HG02678 (cell line): ENCODE data around the gene FBXO33.
A peak's percentile ranks its signal among the peaks of the same experiment; 100 is the strongest.

Experiments
- ATAC-seq: cut with Tn5 transposase; IDR thresholded peaks from one replicate; pipeline ENCODE4 v1.9.1; 2021; ENCODE audit warnings: mild to moderate bottlenecking, moderate library complexity; ENCODE audit not compliant: unreplicated experiment

FBXO33 gene, protein sequence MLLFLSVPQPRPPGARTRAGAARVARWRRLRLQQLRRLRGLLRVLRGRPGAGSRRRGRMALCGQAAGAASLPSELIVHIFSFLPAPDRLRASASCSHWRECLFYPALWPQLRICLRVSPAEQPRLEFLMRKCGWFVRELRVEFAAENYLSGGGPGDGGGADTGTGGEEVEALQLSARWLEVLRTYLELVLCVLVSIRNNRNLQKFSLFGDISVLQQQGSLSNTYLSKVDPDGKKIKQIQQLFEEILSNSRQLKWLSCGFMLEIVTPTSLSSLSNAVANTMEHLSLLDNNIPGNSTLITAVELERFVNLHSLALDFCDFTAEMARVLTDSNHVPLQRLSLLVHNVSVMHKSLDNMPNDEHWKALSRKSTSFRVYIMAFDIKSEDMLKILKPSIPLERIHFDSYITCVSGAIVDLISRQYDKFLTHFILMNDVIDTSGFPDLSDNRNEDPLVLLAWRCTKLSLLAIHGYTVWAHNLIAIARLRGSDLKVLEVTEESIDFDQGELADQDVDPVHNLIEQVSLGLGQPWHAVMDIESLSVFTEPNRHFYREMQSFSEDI

DNA sequence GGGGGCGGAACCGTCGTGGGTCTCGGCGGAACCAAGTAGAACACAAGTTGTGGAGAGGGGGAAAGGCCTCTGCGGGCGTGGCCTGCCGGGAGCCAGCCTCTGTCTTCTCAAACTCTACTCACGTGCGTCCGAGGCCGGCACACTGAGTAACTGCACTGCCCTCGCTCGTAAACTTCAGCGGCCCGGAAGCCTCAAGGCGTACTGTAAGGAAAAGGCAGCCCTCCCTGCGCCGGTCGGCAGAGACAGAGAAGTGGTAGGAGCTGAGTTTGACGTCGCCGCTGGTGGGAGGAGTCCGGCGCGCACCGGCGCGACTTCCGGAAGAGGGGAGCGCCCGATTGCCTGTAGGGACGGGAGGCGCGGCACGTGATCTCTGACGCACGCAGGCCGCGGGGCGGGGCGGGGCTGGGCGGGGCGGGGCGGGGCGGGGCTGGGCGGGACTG, at the start of gene FBXO33:
FBXO33 (minus strand) TSS at position 255 of the 440 bp plus-strand sequence. CDS start 271 bp downstream, outside the sequence.
- ATAC-seq, result peak; percentile 81

DNA sequence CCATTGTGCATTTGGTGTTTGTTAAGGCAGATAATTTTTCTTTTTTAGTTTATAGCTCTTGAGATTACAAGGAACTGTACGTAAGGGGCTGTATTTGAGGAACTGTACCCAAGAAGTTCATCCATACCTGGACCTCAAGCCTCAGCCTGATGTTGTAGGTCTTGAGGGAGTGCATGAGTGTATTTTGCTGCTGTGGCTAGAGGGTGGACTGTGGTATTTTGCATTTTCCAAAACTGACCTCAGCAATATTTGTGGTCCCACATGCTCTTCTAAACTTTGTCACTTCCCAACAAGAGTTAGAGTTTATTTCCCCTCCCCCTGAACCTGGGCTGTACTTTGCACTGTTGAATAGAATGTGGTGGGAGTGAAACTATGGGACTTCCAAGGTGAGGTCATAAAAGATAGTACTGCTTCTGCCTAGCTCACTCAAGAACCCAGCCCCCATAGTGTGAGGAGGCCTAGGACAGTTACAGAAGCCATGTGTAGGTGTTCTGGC, 42.2 kb upstream of the FBXO33 start:
- ATAC-seq, result peak; percentile 96

DNA sequence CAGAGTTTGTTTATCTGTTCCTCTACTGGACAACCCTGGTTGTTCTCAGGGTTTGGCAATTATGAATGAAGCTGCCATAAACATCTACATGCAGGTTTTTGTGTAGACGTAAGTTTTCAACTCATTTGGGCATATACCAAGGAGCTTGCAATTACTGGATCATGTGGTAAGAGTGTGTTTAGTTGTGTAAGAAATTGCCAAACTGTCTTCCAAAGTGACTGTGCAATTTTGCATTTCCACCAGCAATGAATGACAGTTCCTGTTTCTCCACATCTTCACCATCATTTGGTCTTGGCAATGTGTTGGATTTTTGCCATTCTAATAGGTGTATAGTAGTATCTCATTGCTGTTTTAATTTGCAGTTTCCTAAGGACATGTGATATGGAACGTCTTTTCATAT, 39.8 kb upstream of the FBXO33 start:
- no peak for ATAC-seq

DNA sequence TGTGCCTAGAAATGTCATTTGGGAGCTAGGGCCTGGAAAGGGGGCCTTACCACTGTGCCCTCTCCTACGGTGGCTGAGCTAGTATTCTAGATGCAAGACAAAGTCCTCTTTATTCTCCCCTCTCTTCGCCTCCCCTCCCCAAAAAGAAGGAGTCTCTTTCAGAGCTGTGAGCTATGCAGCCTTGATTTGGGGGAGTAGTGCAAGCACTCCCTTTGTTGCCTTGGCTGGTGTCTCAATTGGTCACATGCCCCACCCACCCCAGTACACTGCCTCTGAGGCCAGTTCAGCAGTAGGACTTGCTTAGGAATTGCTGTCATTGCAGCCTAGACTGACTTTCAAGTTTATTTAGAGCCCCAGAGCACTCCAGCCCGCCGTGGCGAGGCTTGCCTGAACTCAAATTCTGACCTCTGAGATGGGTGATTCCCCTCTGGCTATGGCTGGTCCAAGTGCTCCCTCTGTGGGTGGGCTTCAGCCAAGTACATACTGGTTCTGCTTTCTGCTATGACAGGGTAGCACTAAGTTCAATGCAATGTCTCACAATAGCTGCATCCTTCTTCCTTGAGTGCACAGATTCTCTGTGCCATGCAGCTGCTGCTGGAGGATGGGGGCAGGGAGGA, 37.0 kb upstream of the FBXO33 start:
- peak; percentile 96 for ATAC-seq

DNA sequence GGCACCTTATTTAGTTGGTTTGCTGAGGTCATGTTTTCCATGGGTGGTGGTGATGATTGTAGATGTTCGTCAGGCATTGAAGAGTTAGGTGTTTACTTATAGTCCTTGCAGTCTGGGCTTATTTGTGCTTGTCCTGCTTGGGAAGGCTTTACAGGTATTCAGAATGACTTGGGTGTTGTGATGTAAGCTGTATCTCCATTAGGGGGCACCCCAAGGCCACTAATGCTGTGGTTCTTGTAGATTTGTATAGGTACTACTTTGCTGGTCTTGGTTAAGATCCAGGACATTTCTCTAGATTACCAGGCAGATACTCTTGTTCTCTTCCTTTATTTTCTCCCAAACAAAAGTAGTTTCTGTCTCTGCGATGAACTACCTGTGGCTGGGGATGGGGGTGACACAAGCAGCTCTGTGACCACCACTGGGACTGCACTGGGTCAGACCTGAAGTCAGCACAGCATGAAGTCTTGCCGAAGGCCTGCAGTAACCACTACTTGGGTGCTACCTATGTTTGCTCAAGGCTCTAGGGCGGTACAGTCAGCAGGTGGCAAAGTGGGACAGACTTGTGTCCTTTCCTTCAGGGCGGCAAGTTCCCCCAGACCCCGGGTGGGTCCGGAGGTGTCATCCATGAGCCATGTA, 35.8 kb upstream of the FBXO33 start:
- ATAC-seq, result peak; percentile 65

DNA sequence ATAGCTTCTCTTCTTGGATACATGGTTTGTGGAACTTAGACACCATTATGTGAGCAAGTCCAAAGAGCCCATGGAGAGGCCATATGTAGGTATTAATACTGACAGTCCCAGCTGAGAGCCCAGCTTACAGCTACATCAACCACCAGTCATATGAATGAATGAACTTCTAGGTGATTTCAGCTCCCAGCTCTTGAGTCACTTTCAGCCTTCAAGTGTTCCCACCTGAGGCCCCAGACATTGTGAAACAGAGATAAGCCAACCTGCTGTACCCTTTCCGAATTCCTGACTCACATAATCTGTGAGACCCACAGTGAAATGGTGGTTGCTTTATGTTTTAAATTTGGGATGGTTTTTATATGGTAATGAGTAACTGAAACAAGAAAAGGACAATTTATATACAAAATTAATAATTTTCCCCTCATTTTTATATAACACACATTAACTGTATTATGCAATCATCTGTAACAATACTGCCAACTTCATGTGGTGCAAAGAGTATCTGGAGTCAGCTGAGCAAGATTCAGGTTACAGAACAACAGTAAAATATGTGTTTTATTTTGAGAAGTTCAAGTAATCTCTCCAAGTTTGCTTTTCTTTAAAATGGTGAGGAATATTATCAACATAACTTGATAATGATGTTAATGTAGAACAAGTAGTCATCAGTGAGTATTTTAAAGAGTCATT, 27.7 kb upstream of the FBXO33 start:
- ATAC-seq, result no peak

DNA sequence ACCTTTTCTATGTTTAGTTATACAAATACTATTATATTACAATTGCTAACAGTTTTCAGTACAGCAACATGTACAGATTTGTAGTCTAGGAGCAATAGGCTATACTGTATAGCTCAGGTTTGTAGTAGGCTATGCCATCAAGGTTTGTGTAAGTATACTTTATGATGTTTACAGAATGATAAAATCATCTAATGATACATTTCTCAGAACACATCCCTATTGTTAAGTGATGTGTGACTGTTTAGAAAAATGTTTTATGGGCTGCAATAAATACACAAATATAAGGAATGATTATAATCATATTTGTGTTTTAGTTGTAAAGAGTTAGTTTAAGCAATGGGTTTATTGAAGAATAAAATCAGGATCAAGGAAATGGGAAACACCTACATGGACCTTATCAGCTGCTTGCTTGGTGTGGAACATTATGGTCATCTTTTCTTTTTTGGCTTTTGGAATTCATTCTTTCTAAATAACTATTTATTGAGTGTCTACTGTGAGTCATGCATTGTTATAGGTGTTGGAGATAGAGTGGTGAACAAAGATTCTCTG, 24.5 kb upstream of the FBXO33 start:
- no peak for ATAC-seq

DNA sequence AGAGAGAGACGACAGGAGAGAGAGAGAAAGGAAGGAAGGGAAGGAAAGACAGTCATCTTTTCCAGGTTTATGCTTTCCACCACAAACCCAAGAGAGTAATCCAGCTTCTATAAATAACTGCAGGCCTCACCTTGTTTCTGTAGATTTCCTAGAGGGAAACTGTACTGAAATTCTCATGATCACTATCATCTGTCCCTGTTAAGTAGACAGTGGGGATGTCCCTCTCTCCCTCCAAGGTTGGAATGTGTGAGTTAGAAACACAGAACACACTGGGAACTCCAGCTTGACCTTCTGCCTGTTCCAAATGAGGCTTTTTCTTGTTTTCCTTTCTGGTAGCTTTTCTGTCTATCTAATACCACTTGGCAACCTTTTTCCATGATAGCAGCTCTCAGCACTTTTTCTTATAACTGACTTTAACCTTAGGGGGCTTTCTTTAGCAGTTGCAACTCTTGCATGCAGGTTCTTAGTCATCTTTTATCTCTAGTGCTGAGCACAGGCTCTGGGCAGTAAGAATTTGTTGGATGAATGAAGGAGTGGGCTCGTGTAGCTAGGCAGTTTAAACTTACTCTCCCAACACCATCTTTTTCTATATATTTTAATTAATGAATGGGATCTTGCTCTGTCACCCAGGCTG, 22.8 kb upstream of the FBXO33 start:
- ATAC-seq, result no peak

DNA sequence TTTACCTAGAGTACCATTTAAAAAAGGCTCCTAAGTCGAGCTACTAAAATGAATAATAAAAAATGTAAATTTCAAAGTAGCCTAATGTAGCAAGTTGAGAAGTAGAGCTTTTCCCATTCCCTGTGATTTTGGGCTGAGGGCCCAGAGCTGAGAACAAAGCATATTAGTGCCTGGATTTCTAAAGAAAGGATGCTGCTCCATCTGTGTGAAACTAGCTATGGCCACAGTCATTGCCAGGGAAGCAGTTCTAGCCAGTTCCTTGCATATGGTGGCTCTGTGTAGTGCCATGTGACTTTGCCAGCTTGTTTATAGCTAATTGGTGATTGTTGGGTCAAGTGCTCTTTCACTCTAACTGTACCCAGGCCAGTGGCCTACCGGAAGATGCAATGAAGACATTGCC, 20.4 kb upstream of the FBXO33 start:
- no peak for ATAC-seq

DNA sequence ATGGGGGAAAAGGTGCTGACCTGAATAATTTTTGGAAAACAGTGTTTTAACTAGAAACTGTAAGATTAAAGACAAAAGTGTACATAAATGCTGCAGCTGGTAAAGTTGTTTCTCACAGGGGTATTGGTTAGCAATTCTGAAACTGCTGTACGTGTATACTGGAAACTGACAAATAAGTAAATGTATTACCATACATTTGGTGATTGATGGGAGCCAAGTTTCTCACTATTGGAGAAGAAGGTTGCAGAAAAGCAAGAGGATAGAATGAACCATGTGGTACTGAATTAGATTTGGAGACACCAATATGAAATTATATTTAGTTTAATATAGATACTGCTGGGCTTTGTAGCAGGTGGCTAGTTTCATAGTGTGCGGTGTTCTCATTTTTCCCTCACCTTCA, 19.6 kb upstream of the FBXO33 start:
- ATAC-seq, result no peak

DNA sequence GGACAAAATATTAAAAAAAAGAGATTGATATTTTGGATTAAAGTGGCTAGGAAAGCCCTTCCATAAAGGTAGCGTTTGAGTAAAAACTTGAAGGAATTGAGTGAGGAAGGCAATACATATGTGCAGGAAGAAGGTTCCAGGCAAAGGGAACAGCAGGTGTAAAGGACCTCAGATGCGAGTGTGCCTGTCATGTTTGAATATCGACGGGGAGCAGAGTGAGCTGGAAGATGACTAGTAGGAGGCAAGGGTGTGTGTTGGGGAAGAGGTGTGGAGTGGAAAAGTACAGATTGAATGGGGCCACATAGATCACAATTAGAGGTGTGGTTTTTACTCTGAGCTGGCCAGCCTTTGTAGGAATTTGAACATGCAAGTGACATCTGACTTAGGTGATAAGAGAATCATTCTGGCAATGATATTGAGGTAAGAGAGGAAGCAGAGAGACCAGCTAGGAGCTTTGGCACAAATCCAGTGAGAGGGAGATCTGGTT, 15.0 kb upstream of the FBXO33 start:
- no peak for ATAC-seq

DNA sequence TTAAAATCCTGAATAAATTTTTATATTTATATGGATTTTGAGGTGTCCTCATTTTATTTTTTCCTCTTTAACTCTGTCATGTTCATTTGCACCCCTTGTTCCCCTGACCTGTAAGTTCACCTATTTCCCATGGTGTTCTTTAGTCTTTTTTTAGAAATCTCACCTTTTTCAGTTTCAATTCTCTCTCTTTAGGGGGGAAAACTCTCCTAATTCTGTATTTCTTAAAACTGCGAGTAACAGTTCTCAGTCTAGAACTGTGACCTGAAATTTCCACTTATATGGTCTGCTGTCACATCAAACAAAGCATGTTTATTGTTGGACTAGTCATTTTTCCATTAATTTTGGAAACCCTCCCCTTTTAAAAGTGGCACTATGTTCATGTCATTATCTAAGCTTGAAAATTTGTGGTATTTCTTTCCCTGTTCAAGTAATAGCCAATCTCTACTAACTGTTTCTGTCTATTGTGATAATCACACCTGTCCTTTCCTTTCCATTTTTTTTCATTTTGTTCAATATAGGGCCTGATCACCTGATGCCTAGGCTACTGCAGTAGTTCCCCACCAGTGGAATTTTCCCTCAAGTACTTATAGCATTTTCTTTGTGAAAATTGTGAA, 14.0 kb upstream of the FBXO33 start:
- ATAC-seq, result peak; percentile 53

DNA sequence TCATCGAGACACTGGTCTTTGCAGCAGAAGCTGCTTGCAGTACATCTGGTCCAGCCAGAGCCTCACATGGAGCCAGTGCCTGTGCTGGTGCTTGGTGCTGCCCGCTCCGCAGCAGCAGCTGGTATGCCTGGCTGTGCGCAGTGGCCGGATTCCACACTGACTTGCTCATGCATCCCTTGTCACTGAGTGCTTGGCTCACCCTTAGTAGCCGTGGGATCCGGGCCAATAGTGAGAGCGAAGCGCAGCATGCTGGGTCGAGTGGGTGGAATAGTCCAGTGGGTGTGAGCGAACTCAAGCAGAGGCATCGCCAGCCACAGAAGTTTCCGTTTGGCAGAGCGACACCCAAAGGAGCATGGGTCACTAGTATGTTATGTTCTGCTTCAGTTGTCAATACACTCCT, 10.1 kb upstream of the FBXO33 start:
- no peak for ATAC-seq

DNA sequence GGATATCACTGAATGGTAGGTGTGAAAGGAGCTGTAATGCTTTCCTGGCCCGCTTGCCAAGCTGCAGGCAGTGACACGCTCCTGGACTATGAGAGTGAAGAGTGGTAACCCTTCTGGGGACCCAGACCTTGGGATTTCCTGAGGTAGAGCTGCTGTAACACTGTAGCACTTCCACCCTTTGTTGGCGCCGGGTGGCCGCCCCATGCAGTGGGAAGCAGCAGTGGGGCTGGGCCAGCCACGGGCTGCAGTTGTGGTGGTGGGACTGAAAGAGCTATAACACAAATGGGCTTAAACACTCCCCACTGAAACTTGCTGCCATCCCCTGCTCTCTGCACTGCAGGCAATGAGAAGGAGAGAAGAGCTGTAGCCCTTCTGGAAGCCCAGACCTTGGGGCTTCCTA, 9.6 kb upstream of the FBXO33 start:
- ATAC-seq, result no peak

DNA sequence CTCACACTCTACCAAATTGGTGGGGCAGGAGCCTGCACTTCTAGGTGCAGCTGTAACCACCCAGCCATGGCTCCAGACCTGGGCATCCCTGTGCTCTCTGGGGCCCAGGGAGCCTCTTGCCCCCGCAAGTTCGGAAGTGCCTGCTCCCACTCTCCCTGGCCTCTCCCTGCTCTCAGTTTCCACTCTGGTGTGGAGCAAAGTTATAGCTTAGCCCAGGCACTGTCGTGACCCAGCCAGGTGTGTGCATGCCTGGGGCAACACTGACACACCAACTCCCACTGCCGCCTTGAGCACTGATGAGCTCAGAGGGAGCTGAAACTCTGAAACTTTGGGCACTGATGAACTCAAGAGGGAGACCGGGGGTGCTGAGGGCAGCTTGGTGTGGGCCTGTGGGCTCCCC, 8.7 kb upstream of the FBXO33 start:
- ATAC-seq, result no peak

DNA sequence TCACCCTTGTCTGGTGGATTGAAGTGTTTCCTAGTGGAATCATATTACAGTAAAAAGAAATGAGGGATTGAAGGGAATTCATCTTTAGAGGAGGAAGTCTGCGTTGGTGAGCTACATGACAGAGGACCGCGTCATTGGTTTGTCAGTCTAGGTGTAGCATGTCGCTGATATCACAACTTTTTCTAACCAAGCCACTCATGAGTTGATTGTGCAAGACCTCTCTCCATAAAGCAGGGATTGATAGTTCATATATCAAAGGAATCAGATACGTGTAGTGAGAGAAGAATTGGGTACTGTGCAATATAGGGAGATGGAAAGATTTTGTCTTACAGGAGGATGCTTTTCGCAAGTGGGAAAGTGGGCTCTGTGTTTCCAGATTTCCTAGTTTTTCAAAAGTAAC, 3.0 kb upstream of the FBXO33 start:
- no peak for ATAC-seq

DNA sequence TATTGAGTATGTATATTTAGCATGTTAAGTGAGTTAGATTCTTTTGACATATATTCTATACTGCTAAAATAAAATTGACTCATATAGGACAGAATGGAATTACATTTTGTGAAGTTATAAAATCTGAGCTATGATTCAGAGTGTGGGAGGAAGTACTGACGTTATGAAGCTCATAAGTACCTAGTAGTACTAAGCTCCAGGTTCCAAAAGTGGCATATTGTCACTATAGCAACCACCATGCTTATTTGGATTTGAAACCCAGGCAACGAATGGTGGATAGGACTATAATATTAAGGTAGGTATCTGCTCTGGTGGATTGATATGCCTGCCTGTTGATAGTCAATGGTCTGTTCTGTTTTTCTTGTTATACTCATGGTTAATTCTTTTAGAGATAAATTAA, 2.2 kb upstream of the FBXO33 start:
- ATAC-seq, result no peak

DNA sequence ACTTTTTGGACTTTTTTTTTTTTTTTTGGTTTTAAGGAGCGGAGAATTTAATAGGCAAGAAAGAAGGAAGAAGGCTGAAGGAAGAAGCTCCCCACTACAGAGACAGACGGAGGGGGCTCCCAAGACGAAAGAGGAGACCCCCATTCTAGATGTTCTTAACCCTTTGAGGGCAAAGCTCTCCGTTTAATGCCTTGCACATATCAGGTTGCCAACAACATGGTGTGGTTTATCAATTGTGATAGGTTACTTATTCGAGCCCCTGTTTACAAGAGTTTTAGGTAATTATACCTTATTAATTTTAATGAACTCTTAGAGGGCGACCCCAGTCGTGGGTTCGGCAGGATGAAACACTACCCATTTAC, 1.2 kb upstream of the FBXO33 start:
- no peak for ATAC-seq

DNA sequence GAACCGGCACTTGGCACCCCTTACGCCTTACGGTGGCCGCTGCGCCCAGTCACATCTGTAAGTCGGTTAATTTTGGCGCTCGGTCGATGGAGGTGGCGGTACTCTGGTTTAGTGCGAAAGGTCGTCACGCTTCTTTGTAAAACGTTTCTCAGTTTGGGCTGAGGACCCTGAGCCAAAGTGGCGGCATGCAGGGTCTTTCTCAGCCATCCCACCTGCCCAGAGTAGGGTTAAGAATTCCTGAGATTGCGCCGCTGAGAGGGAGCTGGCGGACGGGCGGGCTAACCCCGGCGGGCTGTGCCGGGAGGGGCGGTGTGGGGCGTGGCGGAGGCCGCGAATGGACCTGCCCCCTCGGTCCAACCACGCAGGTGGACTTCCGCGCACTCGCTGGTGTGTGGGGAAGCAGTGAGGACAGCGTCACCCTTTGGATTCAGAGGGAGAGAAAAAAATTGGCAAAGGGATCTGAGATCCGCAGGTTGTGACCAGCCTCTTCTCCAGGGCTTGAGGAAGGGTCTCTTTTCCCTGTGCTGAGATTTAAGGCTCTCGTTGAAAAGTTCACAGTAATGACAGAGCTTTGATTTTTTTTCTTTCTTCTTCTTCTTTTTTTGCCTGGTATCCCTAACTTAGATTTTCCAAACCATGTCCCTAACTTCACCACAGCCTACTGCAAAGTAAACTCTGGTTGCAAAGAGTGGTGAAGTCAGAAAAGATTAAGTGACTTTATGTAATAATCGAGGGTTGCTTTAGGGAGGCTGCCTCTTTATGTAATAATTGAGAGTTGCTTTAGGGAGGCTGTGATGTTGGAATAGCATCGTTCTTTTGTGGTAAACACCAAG, 602 bp upstream of the FBXO33 start:
- peak; percentile 65 for ATAC-seq
